K562 (cell line): Measurements from ENCODE around the gene GALNS. TPM values are rescaled to one million over a fixed set of nuclear protein-coding genes. Genes with fewer than 3 reads are reported as not detected.
A peak's percentile ranks its signal among the peaks of the same experiment; 100 is the strongest.

Experiments
- ATF7 ChIP-seq: fragments of 450-650 bp; IDR thresholded peaks from 2 replicates; pipeline ENCODE4 v1.7.1; 2014; ENCODE audit warnings: mild to moderate bottlenecking, moderate library complexity
- CREBBP ChIP-seq: IDR thresholded peaks from one replicate; pipeline ENCODE4 v1.6.1; 2012; ENCODE audit warnings: low read depth, mild to moderate bottlenecking, control low read depth, inconsistent platforms, low read length
- EP300 ChIP-seq: IDR thresholded peaks from 2 replicates; pipeline ENCODE4 v1.6.1; 2012; ENCODE audit warnings: low read length, improper control_type of control experiment
- KDM5B ChIP-seq: fragments of 200-600 bp; sonication (generic); IDR thresholded peaks from 2 replicates; pipeline ENCODE4 v1.6.1; 2012; ENCODE audit warnings: low read depth, mild to moderate bottlenecking, moderate library complexity, low read length, control low read depth, inconsistent platforms; ENCODE audit not compliant: insufficient replicate concordance
- MCM3 ChIP-seq: fragments of 450-650 bp; IDR thresholded peaks from 2 replicates; pipeline ENCODE4 v1.6.1; 2016
- NFE2 ChIP-seq: IDR thresholded peaks from 2 replicates; pipeline ENCODE4 v1.6.1; 2014; ENCODE audit warnings: antibody characterized with exemption, low read depth
- NFIX ChIP-seq: fragments of 250-450 bp; sonication (Bioruptor Pico); IDR thresholded peaks from 2 replicates; pipeline ENCODE4 v1.4.0; 2020; ENCODE audit warnings: low read depth, mild to moderate bottlenecking, moderate library complexity
- RBFOX2 ChIP-seq: fragments of 200-400 bp; formaldehyde crosslinking; IDR thresholded peaks from 2 replicates; pipeline ENCODE4 v1.6.1; 2017; ENCODE audit warnings: low read depth, mild to moderate bottlenecking, low read length, moderate library complexity
- SIN3B ChIP-seq: fragments of 450-650 bp; IDR thresholded peaks from 2 replicates; pipeline ENCODE4 v1.6.1; 2017; ENCODE audit warnings: low read depth, mild to moderate bottlenecking, moderate library complexity
- SNRNP70 ChIP-seq: fragments of 200-400 bp; formaldehyde crosslinking; optimal IDR thresholded peaks from 2 replicates; pipeline ENCODE3; 2017; ENCODE audit warnings: low read depth, low read length
- SOX6 ChIP-seq: fragments of 450-650 bp; IDR thresholded peaks from 2 replicates; pipeline ENCODE4 v1.6.1; 2014; ENCODE audit warnings: mild to moderate bottlenecking
- TSC22D4 ChIP-seq: fragments of 450-650 bp; IDR thresholded peaks from 2 replicates; pipeline ENCODE4 v1.6.1; 2016; ENCODE audit warnings: missing genetic modification characterization, missing biosample characterization, control low read depth
- ZBTB40 ChIP-seq, 2 experiments: fragments of 450-650 bp in 1 of 2; sonication (generic) in 1 of 2; formaldehyde crosslinking in 1 of 2; IDR thresholded peaks; 2 replicates each; pipeline versions ENCODE4 v1.7.1 to v1.9.0; 2016 to 2022; ENCODE audit warnings: inconsistent platforms in 1 of 2, mild to moderate bottlenecking in 1 of 2, missing genetic modification reagents in 1 of 2
- ZFP36 ChIP-seq: fragments of 150-350 bp; IDR thresholded peaks from 2 replicates; pipeline ENCODE4 v1.6.1; 2018; ENCODE audit warnings: low read length, low read depth; ENCODE audit not compliant: partially characterized antibody
- ZNF232 ChIP-seq: sonication (generic); formaldehyde crosslinking; IDR thresholded peaks from 2 replicates; pipeline ENCODE4 v1.8.0; 2022; ENCODE audit warnings: mild to moderate bottlenecking, missing genetic modification reagents
- ZNF639 ChIP-seq, 2 experiments: fragments of 200-800 bp in 1 of 2; sonication (Bioruptor generic) in 1 of 2; sonication (generic) in 1 of 2; formaldehyde crosslinking in 1 of 2; IDR thresholded peaks in 1 of 2; conservative IDR thresholded peaks in 1 of 2; 2 replicates each; pipeline versions ENCODE4 v1.5.0 to v1.6.1; 2016 to 2020; ENCODE audit warnings: missing compliant biosample characterization in 1 of 2, missing genetic modification characterization in 1 of 2, missing genetic modification reagents in 1 of 2
- polyA plus RNA-seq, 8 experiments: library from polyadenylated mRNA; depleted of rRNA in 4 of 8; stranded (reverse) in 5 of 8; unstranded in 3 of 8; fragments of >200 nt; fragmentation: Nextera tagmentation in 2 of 8; fragmentation: Illumina TruSeq in 1 of 8; extraction: Ambion mirVana in 2 of 8; extraction: Trizol in 1 of 8; gene quantifications; 2 replicates each; pipeline versions ENCODE4 v1.2.1 to v1.2.3, GENCODE V29; 2011 to 2014; ENCODE audit warnings: inconsistent platforms in 1 of 8, missing spikeins in 1 of 8
- total RNA-seq, 7 experiments: library from RNA; depleted of rRNA in 6 of 7; stranded (reverse); fragments of >200 nt in 6 of 7; fragmentation: Illumina TruSeq in 2 of 7; extraction: Trizol in 2 of 7; gene quantifications; 2 replicates each; pipeline versions ENCODE4 v1.2.1 to v1.2.3, GENCODE V29; 2011 to 2021; ENCODE audit warnings: low replicate concordance in 1 of 7

Gene GALNS
- total and polyA plus RNA-seq, 9 of the 15 experiments (the other 6 are each of a cell fraction or from before 2014, with no cell fraction given), result 0.38 to 13.2 (median 4.3) TPM

- TF ChIP-seq TSC22D4 (tag) (no peak), MCM3 (no peak), ATF7 (peak; percentile 15; the same call in 1 of the 2 replicates), EP300 (no peak), CREBBP (no peak), ZBTB40 (IDR thresholded peaks at IDR 0.05) (no peak), ZBTB40 (CRISPR knock-in tag; IDR thresholded peaks at IDR 0.05) (no peak; the same call in 1 of the 2 replicates), RBFOX2 (peak; percentile 41), KDM5B (peak; percentile 20), NFIX (no peak), NFE2 (peak; percentile 78), SIN3B (0 out of 2 replicates have a peak, but pooled peaks have one; percentile 26), SOX6 (no peak), ZNF639 (CRISPR knock-in tag; conservative IDR thresholded peaks at IDR 0.05 in 1 of 2, IDR thresholded peaks at IDR 0.05 in 1 of 2) (no peak), SNRNP70 (no peak), ZNF232 (CRISPR knock-in tag) (no peak), ZFP36 (peak; percentile 82)
These were observed 46.4 kb downstream of the GALNS start (continued) for GRCh38 chr16:88810166-88810911.
